Measurements from ENCODE around the gene LAMTOR3.

The LAMTOR3 gene

DNA sequence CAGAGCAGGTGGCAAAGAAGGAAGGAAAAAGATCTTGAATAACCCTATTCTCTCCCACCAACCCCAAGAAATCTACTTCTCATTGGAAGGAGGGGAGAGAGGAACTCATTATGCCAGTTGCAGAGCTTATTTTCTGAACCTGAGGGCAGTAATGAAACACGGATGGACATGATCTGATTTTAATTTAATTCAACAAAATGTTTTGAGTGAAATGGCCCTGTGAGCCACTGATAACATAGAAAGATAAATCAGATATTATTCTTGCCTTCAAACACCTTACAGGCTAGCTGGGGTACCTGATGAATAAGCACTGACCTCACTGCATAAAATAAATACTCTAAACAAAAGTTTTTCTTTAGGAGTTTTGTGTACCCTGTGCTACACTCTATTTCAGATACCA lies 47.3 kb downstream of the LAMTOR3 start:
- no peak for TF ChIP-seq ZNF565 (CRISPR knock-in tag; conservative IDR thresholded peaks at IDR 0.05; ENCODE audit: low read depth)
- TF ChIP-seq, protein P1, sequence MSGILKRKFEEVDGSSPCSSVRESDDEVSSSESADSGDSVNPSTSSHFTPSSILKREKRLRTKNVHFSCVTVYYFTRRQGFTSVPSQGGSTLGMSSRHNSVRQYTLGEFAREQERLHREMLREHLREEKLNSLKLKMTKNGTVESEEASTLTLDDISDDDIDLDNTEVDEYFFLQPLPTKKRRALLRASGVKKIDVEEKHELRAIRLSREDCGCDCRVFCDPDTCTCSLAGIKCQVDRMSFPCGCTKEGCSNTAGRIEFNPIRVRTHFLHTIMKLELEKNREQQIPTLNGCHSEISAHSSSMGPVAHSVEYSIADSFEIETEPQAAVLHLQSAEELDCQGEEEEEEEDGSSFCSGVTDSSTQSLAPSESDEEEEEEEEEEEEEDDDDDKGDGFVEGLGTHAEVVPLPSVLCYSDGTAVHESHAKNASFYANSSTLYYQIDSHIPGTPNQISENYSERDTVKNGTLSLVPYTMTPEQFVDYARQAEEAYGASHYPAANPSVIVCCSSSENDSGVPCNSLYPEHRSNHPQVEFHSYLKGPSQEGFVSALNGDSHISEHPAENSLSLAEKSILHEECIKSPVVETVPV (CRISPR knock-in tag; IDR thresholded peaks at IDR 0.05) = no peak
- no peak for ATAC-seq

DNA sequence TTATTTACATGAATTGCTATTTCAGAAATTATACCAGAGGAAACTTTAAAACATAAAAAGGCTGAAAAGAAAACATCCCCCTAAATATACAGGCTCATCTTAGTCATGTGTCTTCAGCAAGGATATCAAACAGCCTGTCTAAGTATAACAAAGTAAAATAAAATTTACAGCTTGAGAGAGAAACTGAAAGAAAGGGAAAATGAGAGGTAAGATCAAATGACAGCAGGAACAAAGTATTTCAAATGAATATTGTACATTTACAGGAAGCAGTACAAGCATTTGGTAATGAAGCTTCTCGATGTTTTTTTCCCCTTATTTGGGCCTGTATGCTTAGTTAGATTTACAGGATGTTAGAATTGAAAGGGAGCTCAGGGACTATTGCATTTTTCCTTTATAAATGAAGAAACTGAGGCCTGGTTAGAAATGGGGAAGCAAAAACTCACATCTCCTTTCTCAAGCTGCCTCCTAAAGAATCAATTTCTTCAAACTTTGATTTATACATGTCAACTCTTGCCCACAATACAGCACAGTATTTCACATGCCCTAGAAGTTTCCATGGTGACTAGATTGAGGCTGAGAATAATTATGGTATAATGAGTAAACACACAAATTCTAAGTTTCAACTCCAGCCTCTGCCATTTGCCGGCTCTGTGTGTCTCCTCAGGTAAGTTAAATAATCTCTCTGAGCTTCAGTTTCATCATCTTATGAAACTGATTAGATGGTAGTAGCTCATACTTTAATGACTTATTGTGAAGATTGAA lies 48.3 kb downstream of the LAMTOR3 start:
- no peak for ATAC-seq
- TF ChIP-seq PPARA (CRISPR knock-in tag; IDR thresholded peaks at IDR 0.05; ENCODE audit: borderline replicate concordance) (no peak), TCF4 (CRISPR knock-in tag; IDR thresholded peaks at IDR 0.05; ENCODE audit: borderline replicate concordance) (no peak), OSR1 (CRISPR knock-in tag; IDR thresholded peaks at IDR 0.05) (no peak), ZC3H10 (CRISPR knock-in tag; IDR thresholded peaks at IDR 0.05) (no peak), ZNF565 (CRISPR knock-in tag; conservative IDR thresholded peaks at IDR 0.05; ENCODE audit: low read depth) (no peak), CSDC2 (CRISPR knock-in tag; IDR thresholded peaks at IDR 0.05) (no peak), ESRRG (CRISPR knock-in tag; IDR thresholded peaks at IDR 0.05) (no peak), ZNF8 (CRISPR knock-in tag; IDR thresholded peaks at IDR 0.05) (no peak), RARB (CRISPR knock-in tag; IDR thresholded peaks at IDR 0.05) (no peak), ISL1 (CRISPR knock-in tag; IDR thresholded peaks at IDR 0.05) (no peak), BACH2 (CRISPR knock-in tag; IDR thresholded peaks at IDR 0.05; ENCODE audit: borderline replicate concordance) (no peak)
- TF ChIP-seq, protein P2, sequence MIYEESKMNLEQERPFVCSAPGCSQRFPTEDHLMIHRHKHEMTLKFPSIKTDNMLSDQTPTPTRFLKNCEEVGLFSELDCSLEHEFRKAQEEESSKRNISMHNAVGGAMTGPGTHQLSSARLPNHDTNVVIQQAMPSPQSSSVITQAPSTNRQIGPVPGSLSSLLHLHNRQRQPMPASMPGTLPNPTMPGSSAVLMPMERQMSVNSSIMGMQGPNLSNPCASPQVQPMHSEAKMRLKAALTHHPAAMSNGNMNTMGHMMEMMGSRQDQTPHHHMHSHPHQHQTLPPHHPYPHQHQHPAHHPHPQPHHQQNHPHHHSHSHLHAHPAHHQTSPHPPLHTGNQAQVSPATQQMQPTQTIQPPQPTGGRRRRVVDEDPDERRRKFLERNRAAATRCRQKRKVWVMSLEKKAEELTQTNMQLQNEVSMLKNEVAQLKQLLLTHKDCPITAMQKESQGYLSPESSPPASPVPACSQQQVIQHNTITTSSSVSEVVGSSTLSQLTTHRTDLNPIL (CRISPR knock-in tag; IDR thresholded peaks at IDR 0.05; ENCODE audit: low read depth) = no peak
- TF ChIP-seq, protein P3, sequence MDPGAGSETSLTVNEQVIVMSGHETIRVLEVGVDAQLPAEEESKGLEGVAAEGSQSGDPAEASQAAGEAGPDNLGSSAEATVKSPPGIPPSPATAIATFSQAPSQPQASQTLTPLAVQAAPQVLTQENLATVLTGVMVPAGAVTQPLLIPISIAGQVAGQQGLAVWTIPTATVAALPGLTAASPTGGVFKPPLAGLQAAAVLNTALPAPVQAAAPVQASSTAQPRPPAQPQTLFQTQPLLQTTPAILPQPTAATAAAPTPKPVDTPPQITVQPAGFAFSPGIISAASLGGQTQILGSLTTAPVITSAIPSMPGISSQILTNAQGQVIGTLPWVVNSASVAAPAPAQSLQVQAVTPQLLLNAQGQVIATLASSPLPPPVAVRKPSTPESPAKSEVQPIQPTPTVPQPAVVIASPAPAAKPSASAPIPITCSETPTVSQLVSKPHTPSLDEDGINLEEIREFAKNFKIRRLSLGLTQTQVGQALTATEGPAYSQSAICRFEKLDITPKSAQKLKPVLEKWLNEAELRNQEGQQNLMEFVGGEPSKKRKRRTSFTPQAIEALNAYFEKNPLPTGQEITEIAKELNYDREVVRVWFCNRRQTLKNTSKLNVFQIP (CRISPR knock-in tag; IDR thresholded peaks at IDR 0.05; ENCODE audit: borderline replicate concordance, low read depth) = no peak
- TF ChIP-seq, protein P4, sequence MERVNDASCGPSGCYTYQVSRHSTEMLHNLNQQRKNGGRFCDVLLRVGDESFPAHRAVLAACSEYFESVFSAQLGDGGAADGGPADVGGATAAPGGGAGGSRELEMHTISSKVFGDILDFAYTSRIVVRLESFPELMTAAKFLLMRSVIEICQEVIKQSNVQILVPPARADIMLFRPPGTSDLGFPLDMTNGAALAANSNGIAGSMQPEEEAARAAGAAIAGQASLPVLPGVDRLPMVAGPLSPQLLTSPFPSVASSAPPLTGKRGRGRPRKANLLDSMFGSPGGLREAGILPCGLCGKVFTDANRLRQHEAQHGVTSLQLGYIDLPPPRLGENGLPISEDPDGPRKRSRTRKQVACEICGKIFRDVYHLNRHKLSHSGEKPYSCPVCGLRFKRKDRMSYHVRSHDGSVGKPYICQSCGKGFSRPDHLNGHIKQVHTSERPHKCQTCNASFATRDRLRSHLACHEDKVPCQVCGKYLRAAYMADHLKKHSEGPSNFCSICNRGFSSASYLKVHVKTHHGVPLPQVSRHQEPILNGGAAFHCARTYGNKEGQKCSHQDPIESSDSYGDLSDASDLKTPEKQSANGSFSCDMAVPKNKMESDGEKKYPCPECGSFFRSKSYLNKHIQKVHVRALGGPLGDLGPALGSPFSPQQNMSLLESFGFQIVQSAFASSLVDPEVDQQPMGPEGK (CRISPR knock-in tag; IDR thresholded peaks at IDR 0.05; ENCODE audit: borderline replicate concordance) = no peak

DNA sequence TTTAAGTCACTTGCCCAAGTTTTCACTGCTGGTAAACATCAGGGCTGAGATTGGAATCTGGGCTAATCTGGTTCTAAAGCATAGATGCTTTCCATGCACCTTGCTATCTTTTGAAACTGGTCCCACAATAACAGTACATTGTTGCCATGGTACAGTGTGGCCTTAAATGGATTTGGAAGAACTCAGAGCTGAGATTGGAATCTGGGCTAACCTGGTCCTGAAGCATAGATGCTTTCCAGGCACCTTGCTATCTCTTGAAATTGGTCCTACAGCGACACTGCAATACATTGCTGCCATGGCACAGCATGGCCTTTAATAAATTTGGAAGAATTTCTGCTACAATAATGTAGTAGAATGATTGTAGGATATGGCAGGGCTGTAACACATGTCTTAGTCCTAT lies 49.0 kb downstream of the LAMTOR3 start:
- ATAC-seq = no peak; the same call in 2 of the 3 replicates
- TF ChIP-seq, protein P3 (CRISPR knock-in tag; IDR thresholded peaks at IDR 0.05; ENCODE audit: borderline replicate concordance, low read depth) = no peak
- TF ChIP-seq CSDC2 (CRISPR knock-in tag; IDR thresholded peaks at IDR 0.05) (no peak), SNAI2 (CRISPR knock-in tag; IDR thresholded peaks at IDR 0.05) (peak; percentile 89; the same call in 1 of the 2 replicates), ZFP3 (CRISPR knock-in tag; IDR thresholded peaks at IDR 0.05) (no peak), ZFP30 (CRISPR knock-in tag; IDR thresholded peaks at IDR 0.05) (no peak), OSR1 (CRISPR knock-in tag; IDR thresholded peaks at IDR 0.05) (no peak), ARNTL (CRISPR knock-in tag; IDR thresholded peaks at IDR 0.05; ENCODE audit: borderline replicate concordance, low read depth) (no peak), PPARA (CRISPR knock-in tag; IDR thresholded peaks at IDR 0.05; ENCODE audit: borderline replicate concordance) (no peak), ESRRG (CRISPR knock-in tag; IDR thresholded peaks at IDR 0.05) (peak; percentile 59; the same call in 1 of the 2 replicates), ZNF565 (CRISPR knock-in tag; conservative IDR thresholded peaks at IDR 0.05; ENCODE audit: low read depth) (no peak), ISL1 (CRISPR knock-in tag; IDR thresholded peaks at IDR 0.05) (peak; percentile 79), GLIS3 (CRISPR knock-in tag; IDR thresholded peaks at IDR 0.05) (no peak), TOX (CRISPR knock-in tag; IDR thresholded peaks at IDR 0.05; ENCODE audit: borderline replicate concordance) (no peak), ZNF70 (CRISPR knock-in tag; IDR thresholded peaks at IDR 0.05) (no peak), ZNF8 (CRISPR knock-in tag; IDR thresholded peaks at IDR 0.05) (no peak), BACH2 (CRISPR knock-in tag; IDR thresholded peaks at IDR 0.05; ENCODE audit: borderline replicate concordance) (no peak), ZC3H10 (CRISPR knock-in tag; IDR thresholded peaks at IDR 0.05) (no peak), RARB (CRISPR knock-in tag; IDR thresholded peaks at IDR 0.05) (no peak)
- TF ChIP-seq, protein P1 (CRISPR knock-in tag; IDR thresholded peaks at IDR 0.05) = 0 out of 2 replicates have a peak, but pooled peaks have one; percentile 50
- TF ChIP-seq, protein P4 (CRISPR knock-in tag; IDR thresholded peaks at IDR 0.05; ENCODE audit: borderline replicate concordance) = no peak
